MM.1S (cell line): Measurements from ENCODE around the gene BCL10.

ENCODE experiments used
- DNase-seq: peaks from one replicate; pipeline ENCODE4 v3.0.0-alpha.2; 2015
- H2AFZ ChIP-seq: fragments of 300-600 bp; sonication (generic); 2 replicates; pipeline ENCODE4 v1.6.0; 2016; ENCODE audit warnings: antibody characterized with exemption, low read length
- H3F3A ChIP-seq: fragments of 300-600 bp; sonication (generic); 2 replicates; pipeline ENCODE4 v1.6.1; 2016; ENCODE audit warnings: mild to moderate bottlenecking, antibody characterized with exemption, low read length, moderate library complexity, mixed read lengths; ENCODE audit not compliant: insufficient read depth
- H3K27ac ChIP-seq: fragments of 300-600 bp; sonication (generic); 2 replicates; pipeline ENCODE4 v1.5.1; 2016; ENCODE audit warnings: mild to moderate bottlenecking, low read length
- H3K27me3 ChIP-seq: fragments of 300-600 bp; sonication (generic); replicated peaks from 2 replicates; pipeline ENCODE4 v1.6.0; 2016; ENCODE audit warnings: low read length; ENCODE audit not compliant: insufficient read depth
- H3K36me3 ChIP-seq: fragments of 300-600 bp; sonication (generic); replicated peaks from 2 replicates; pipeline ENCODE4 v1.6.1; 2016; ENCODE audit warnings: mild to moderate bottlenecking, low read length, mixed read lengths; ENCODE audit not compliant: insufficient read depth
- H3K4me1 ChIP-seq: fragments of 300-600 bp; sonication (generic); 2 replicates; pipeline ENCODE4 v1.6.1; 2016; ENCODE audit warnings: low read length, mixed read lengths
- H3K4me2 ChIP-seq: fragments of 300-600 bp; sonication (generic); 2 replicates; pipeline ENCODE4 v1.6.0; 2016; ENCODE audit warnings: low read depth, low read length
- H3K4me3 ChIP-seq: fragments of 300-600 bp; sonication (generic); 2 replicates; pipeline ENCODE4 v1.5.1; 2016; ENCODE audit warnings: low read length, mixed read lengths
- H3K79me2 ChIP-seq: fragments of 300-600 bp; sonication (generic); 2 replicates; pipeline ENCODE4 v1.6.1; 2016; ENCODE audit warnings: mixed run types, low read length, mixed read lengths
- H3K9ac ChIP-seq: fragments of 300-600 bp; sonication (generic); 2 replicates; pipeline ENCODE4 v1.6.1; 2016; ENCODE audit warnings: low read length, mixed read lengths
- H3K9me2 ChIP-seq: fragments of 300-600 bp; sonication (generic); replicated peaks from 2 replicates; pipeline ENCODE4 v1.6.1; 2016; ENCODE audit warnings: mild to moderate bottlenecking, low read length, mixed read lengths; ENCODE audit not compliant: insufficient read depth
- H3K9me3 ChIP-seq: fragments of 300-600 bp; sonication (generic); replicated peaks from 2 replicates; pipeline ENCODE4 v1.6.1; 2016; ENCODE audit warnings: mild to moderate bottlenecking, low read length, mixed read lengths; ENCODE audit not compliant: insufficient read depth
- H4K20me1 ChIP-seq: fragments of 300-600 bp; sonication (generic); 2 replicates; pipeline ENCODE4 v1.6.1; 2016; ENCODE audit warnings: mild to moderate bottlenecking, low read length, moderate library complexity, mixed read lengths; ENCODE audit not compliant: insufficient read depth
- EZH2 ChIP-seq: fragments of 300-600 bp; sonication (generic); optimal IDR thresholded peaks from 2 replicates; pipeline ENCODE3; 2017; ENCODE audit warnings: low read depth, mild to moderate bottlenecking, antibody characterized with exemption, low read length, mixed read lengths
- EZH2phosphoT487 ChIP-seq: fragments of 300-600 bp; sonication (generic); IDR thresholded peaks from 2 replicates; pipeline ENCODE4 v1.6.1; 2018; ENCODE audit warnings: antibody characterized with exemption, low read length
- TF ChIP-seq, protein P1 (sequence below): fragments of 300-600 bp; sonication (generic); IDR thresholded peaks from 2 replicates; pipeline ENCODE4 v1.5.1; 2016; ENCODE audit warnings: antibody characterized with exemption, low read length, mixed read lengths

BCL10 gene

GRCh38 chr1:85274969-85275453 is 1.4 kb downstream of the BCL10 start:
- peak overlapping the region; percentile 60; the same call in 1 of the 2 replicates for H3K27ac ChIP-seq
- no peaks in the 10 kb centered on the region for H3K27me3 ChIP-seq
- no peak for DNase-seq
- H3K9me2 ChIP-seq = no peaks in the 10 kb centered on the region
- H3K9me3 ChIP-seq = no peaks in the 10 kb centered on the region
- no peaks in the 10 kb centered on the region; the same call in none of the 2 replicates for H4K20me1 ChIP-seq
- peaks cover 1% of the 10 kb centered on the region; the same call in 1 of the 2 replicates for H3K36me3 ChIP-seq
- H3K4me1 ChIP-seq = peaks cover 16% of the 10 kb centered on the region
- H3F3A ChIP-seq = no peaks in the 10 kb centered on the region
- H3K79me2 ChIP-seq = peaks cover 55% of the 10 kb centered on the region
- no peak for TF ChIP-seq EZH2phosphoT487
- H3K4me2 ChIP-seq = peak overlapping the region; percentile 69
- H2AFZ ChIP-seq = no peak overlapping the region
- peak overlapping the region; percentile 72 for H3K4me3 ChIP-seq
- peak overlapping the region; percentile 81; the same call in 1 of the 2 replicates for H3K9ac ChIP-seq

GRCh38 chr1:85273397-85273796 is 3.0 kb downstream of the BCL10 start:
- H3K79me2 ChIP-seq = peaks cover 60% of the 10 kb centered on the region
- no peaks in the 10 kb centered on the region for H3K9me2 ChIP-seq
- H4K20me1 ChIP-seq = no peaks in the 10 kb centered on the region; the same call in none of the 2 replicates
- no peaks in the 10 kb centered on the region for H3K27me3 ChIP-seq
- TF ChIP-seq, protein P1, sequence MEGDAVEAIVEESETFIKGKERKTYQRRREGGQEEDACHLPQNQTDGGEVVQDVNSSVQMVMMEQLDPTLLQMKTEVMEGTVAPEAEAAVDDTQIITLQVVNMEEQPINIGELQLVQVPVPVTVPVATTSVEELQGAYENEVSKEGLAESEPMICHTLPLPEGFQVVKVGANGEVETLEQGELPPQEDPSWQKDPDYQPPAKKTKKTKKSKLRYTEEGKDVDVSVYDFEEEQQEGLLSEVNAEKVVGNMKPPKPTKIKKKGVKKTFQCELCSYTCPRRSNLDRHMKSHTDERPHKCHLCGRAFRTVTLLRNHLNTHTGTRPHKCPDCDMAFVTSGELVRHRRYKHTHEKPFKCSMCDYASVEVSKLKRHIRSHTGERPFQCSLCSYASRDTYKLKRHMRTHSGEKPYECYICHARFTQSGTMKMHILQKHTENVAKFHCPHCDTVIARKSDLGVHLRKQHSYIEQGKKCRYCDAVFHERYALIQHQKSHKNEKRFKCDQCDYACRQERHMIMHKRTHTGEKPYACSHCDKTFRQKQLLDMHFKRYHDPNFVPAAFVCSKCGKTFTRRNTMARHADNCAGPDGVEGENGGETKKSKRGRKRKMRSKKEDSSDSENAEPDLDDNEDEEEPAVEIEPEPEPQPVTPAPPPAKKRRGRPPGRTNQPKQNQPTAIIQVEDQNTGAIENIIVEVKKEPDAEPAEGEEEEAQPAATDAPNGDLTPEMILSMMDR = no peak
- TF ChIP-seq EZH2 = no peak
- no peak for TF ChIP-seq EZH2phosphoT487
- peaks cover 9% of the 10 kb centered on the region for H3K36me3 ChIP-seq
- no peak overlapping the region for H3K9ac ChIP-seq
- no peak overlapping the region for H3K27ac ChIP-seq
- H3K4me3 ChIP-seq = no peak overlapping the region
- no peak for DNase-seq
- H3F3A ChIP-seq = no peaks in the 10 kb centered on the region
- peaks cover 16% of the 10 kb centered on the region for H3K4me1 ChIP-seq
- H3K9me3 ChIP-seq = no peaks in the 10 kb centered on the region
- H3K4me2 ChIP-seq = no peak overlapping the region
- H2AFZ ChIP-seq = no peak overlapping the region

DNA sequence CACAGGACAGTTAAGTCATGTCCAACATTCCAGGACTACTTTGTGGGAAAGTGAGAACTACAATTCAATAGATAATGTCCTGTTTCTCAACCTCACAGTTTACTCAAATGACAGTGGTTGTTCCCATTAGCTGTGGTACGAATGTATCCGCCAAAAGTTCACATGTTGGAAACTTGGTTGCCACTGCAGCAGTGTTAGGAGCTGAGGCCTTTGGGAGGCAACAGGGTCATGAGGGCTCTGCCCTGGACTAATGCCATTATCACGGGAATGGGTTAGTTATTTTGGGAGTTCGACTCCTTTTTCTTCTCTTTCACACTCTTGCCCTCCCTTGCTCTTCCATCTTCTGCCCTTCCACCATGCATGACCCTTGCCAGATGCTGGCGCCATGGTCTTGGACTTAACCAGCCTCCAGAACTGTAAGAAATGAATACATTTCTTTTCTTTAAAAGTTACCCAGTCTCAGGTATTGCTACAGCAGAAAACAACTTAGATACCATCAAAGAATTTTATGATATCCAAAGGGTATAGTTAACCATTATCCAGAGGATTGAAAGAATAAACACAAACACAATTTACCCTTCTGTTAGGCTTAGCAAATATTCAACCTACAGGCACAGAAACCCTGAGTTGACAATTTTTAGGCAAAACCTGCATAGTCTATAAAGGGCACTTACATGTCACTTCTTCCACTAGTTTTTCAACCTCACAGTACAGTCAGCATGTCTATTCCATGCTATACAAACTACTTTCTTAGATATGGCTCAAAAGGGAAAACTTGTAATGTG is 7.4 kb downstream of the BCL10 start:
- no peak overlapping the region for H3K4me3 ChIP-seq
- H3K27ac ChIP-seq = no peak overlapping the region
- no peaks in the 10 kb centered on the region; the same call in 1 of the 2 replicates for H4K20me1 ChIP-seq
- no peak overlapping the region for H3K9ac ChIP-seq
- DNase-seq = no peak
- no peaks in the 10 kb centered on the region for H3F3A ChIP-seq
- 0 out of 2 replicates have a peak, but pooled peaks cover 2% of the 10 kb centered on the region for H3K4me1 ChIP-seq
- no peaks in the 10 kb centered on the region for H3K9me3 ChIP-seq
- peaks cover 37% of the 10 kb centered on the region for H3K79me2 ChIP-seq
- TF ChIP-seq EZH2 = no peak
- no peak for TF ChIP-seq EZH2phosphoT487
- TF ChIP-seq, protein P1 = no peak
- peaks cover 9% of the 10 kb centered on the region for H3K36me3 ChIP-seq
- H3K9me2 ChIP-seq = no peaks in the 10 kb centered on the region
- no peak overlapping the region for H3K4me2 ChIP-seq
- no peak overlapping the region for H2AFZ ChIP-seq
- H3K27me3 ChIP-seq = no peaks in the 10 kb centered on the region

GRCh38 chr1:85267313-85267712 is 9.1 kb downstream of the BCL10 start:
- TF ChIP-seq, protein P1 = no peak
- TF ChIP-seq EZH2phosphoT487 = no peak
- TF ChIP-seq EZH2 = no peak
- no peak for DNase-seq
- Histone ChIP-seq H3F3A (no peaks in the 10 kb centered on the region), H3K4me2 (no peak overlapping the region), H3K27ac (no peak overlapping the region), H3K4me1 (no peaks in the 10 kb centered on the region), H3K79me2 (peaks cover 20% of the 10 kb centered on the region), H4K20me1 (no peaks in the 10 kb centered on the region), H3K36me3 (peaks cover 9% of the 10 kb centered on the region), H3K9me2 (no peaks in the 10 kb centered on the region), H3K27me3 (no peaks in the 10 kb centered on the region), H2AFZ (no peak overlapping the region), H3K9ac (no peak overlapping the region), H3K9me3 (no peaks in the 10 kb centered on the region), H3K4me3 (no peak overlapping the region)
